HG02884 (cell line): ENCODE results near the gene SERPINF2.
"Not testable (repeated sequence)": the region's sequence is repeated elsewhere in the genome, so short reads cannot be mapped to it uniquely, and the experiment has no call there.

ENCODE experiments used
- ATAC-seq: cut with Tn5 transposase; IDR thresholded peaks from one replicate; pipeline ENCODE4 v1.9.1; 2021; ENCODE audit warnings: mild to moderate bottlenecking, moderate library complexity; ENCODE audit not compliant: unreplicated experiment

Gene SERPINF2

DNA sequence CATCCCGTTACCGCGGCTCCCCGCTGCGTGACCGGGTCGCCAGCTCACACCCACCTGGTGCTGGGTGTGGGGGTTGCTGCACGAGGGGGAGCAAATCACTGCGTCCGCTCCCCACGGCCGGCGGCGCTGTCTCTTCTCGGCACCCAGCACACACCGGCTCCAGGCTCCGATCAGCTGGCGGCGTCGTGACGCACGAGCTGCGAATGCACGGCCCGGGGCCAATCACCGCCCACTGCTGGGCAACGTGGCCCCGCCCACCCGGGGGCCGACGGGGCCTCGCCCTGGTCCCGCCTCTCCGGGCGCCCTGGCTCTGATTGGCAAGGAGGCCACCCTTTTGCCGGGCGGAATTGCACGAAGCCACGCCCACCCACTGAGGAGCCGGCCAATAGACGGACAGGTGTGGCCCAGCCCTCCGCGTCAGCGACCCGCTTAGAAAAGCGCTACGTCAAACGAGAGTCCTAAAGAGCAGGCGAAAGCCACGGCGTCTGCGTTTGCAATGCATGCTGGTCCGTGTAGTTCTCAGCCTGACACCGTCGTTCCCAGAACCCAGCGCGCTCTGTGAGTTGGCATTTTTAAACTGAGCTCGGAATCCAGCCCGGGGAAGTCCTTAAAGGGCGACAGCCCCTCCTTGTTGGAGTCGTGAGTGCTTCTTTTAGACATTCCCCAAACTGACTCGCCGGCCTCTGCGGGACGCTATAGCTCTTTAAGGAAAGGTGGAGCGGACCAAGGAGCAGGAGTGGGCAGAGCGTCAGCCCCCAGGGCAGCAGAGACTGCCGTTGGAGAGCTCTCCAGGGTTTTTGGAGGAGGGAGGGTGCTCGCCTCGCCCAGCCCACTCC is 26.4 kb upstream of the SERPINF2 start:
- ATAC-seq, result peak; percentile 72

- ATAC-seq, result peak; percentile 34
Measured at GRCh38 chr17:1716912-1717695, 25.6 kb upstream of the SERPINF2 start.

DNA sequence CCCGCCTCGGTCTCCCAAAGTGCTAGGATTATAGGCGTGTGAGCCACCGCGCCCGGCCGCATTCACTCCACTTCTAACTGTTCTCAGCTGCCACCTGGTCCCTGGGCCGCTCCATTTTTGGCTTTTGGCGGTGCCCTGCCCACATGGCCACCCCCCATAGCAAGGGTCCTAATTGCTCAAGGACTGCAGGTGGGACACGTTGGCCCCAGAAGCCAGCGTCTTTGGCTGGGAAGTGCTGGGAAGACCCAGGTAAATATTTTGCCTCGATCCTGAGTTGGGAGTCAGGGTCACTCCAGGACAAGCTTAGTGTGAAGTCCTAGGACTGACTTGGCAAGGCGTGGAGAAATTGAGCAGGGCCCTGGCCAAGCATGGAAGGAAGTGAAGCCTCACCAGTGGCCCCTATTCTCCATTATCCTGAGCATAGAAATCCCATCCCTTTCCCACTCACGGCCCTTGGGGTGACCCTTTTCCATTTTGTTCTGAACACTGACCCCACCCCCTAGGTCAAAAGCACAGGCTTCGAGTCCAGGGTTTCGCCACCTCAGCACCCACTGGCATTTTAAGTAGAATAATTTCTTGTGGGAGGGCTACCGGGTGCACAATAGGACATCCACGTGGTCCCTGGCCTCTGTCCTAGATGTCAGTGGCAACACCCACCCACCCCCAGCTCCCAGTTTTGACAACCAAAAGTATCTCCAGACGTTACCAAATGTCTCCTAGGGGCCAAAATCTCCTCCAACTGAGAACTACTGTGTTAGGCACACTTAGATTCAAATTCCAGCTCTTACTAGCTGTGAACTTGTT is 24.1 kb upstream of the SERPINF2 start:
- ATAC-seq, result no peak

DNA sequence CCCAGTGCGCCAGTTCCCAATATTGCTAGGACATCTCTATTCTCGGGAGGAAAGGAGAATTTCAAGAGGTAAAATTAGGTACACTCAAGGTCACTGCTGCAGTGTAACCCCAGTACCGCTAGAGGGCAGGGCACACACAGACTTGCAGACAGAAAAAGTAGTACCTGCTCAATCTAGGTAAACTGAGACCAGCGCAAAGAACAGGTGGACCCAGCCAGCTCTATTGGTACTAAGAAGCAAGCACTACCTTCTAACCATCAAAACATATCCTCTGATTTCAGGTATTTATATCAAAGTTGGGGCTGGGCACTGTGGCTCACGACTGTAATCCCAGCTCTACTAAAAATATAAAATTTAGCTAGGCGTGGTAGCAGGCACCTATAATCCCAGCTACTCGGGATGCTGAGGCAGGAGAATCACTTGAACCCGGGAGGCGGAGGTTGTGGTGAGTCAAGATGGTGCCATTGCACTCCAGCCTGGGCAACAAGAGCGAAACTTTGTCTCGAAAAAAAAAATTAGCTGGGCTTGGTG is 21.8 kb upstream of the SERPINF2 start:
- ATAC-seq, result no peak

- not testable (repeated sequence) for ATAC-seq
Measured at GRCh38 chr17:1722022-1722421, 20.6 kb upstream of the SERPINF2 start.

- no peak for ATAC-seq
Measured at GRCh38 chr17:1724351-1724868, 18.3 kb upstream of the SERPINF2 start, which contains the start of gene WDR81. TSS of gene WDR81 (plus strand) at chr17:1724704. CDS start at chr17:1724960, 256 bp downstream.

DNA sequence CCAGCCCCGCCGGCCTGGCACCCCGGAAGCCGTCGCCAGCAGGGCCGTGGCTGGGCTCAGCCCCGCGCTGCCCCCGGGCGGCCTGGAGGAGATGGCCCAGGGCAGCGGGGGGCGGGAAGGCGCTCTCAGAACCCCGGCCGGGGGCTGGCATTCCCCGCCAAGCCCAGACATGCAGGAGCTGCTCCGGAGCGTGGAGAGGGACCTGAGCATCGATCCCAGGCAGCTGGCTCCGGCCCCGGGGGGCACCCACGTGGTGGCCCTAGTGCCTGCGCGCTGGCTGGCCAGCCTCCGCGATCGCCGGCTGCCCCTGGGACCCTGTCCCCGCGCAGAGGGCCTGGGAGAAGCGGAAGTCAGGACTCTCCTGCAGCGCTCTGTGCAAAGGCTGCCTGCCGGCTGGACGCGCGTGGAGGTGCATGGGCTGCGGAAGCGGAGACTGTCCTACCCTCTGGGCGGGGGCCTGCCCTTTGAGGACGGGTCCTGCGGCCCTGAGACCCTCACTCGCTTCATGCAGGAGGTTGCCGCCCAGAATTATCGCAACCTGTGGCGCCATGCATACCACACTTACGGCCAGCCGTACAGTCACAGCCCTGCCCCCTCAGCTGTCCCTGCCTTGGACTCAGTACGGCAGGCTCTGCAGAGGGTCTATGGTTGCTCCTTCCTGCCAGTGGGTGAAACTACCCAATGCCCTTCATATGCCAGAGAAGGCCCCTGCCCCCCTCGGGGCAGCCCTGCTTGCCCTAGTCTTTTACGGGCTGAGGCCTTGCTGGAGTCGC is 17.6 kb upstream of the SERPINF2 start:
- ATAC-seq, result no peak

- no peak for ATAC-seq
Measured at GRCh38 chr17:1725642-1726511, 16.8 kb upstream of the SERPINF2 start.

- ATAC-seq, result no peak
Measured at GRCh38 chr17:1726626-1727257, 15.9 kb upstream of the SERPINF2 start.

DNA sequence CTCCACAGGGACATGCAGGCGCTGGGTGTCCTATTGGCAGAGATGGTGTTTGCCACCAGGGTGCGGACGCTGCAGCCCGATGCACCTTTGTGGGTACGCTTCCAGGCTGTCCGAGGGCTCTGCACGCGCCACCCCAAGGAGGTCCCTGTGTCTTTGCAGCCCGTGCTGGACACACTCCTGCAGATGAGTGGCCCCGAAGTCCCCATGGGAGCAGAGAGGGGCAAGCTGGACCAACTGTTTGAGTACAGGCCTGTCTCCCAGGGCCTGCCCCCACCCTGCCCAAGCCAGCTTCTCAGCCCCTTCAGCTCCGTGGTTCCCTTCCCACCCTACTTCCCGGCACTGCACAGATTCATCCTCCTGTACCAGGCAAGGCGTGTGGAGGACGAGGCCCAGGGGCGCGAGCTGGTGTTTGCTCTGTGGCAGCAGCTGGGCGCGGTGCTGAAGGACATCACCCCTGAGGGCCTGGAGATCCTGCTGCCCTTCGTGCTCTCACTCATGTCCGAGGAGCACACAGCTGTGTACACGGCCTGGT is 15.3 kb upstream of the SERPINF2 start:
- no peak for ATAC-seq

DNA sequence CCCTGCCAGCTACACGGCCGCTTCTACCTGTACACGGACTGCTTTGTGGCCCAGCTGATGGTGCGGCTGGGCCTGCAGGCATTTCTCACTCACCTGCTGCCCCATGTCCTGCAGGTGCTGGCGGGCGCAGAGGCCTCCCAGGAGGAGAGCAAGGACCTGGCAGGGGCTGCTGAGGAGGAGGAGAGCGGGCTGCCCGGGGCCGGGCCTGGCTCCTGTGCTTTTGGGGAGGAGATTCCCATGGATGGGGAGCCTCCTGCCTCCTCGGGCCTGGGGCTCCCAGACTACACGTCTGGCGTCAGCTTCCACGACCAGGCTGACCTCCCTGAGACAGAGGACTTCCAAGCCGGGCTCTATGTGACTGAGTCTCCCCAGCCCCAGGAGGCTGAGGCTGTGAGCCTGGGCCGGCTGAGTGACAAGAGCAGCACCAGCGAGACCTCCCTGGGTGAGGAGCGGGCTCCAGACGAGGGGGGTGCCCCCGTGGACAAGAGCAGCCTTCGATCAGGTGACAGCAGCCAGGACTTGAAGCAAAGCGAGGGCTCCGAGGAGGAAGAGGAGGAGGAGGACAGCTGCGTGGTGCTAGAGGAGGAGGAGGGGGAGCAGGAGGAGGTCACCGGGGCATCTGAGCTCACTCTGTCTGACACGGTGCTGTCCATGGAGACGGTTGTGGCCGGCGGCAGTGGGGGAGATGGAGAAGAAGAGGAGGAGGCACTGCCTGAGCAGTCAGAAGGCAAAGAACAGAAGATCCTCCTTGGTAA is 14.6 kb upstream of the SERPINF2 start:
- no peak for ATAC-seq

DNA sequence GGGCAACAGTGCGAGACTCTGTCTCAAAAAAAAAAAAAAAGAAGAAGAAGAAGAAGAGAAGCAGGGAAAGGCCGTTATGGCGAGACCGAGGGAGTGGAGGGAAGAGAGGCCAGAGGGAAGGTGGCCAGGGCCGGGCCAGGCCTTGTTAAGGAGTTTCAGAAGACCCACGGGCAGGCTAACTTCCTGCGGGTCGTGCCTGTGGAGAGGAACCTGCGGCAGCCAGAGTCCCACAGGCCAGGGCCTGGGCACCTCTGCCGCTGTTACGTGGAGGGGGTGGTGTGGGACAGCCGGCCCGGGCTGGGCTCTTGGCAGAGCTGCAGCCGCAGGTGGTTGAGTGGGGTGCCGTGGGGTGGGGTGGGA is 12.7 kb upstream of the SERPINF2 start:
- no peak for ATAC-seq

- ATAC-seq, result no peak
Measured at GRCh38 chr17:1730326-1731193, 12.1 kb upstream of the SERPINF2 start.

GRCh38 chr17:1731194-1731506 is 11.5 kb upstream of the SERPINF2 start:
- ATAC-seq, result no peak

DNA sequence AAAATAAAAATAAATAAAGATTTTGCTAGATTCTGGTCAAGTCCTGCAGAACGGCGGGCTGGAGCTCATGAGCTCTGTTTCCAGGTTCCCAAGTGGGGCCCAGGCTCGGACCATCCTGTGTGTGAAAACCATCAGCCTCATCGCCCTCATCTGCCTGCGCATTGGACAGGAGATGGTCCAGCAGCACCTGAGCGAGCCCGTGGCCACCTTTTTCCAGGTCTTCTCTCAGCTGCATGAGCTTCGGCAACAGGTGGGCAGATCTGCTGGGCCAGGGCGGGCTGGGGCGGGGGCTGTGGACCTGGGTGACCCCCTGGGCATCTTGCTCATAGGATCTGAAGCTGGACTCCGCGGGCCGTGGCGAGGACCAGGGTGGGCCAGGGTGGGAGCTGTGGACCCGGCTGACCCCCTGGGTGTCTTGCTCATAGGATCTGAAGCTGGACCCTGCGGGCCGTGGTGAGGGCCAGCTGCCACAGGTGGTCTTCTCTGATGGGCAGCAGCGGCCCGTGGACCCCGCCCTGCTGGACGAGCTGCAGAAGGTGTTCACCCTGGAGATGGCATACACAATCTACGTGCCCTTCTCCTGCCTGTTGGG is 10.3 kb upstream of the SERPINF2 start:
- ATAC-seq, result no peak

GRCh38 chr17:1732833-1733321 is 9.8 kb upstream of the SERPINF2 start:
- no peak for ATAC-seq
